NCI-H146 treated with DMSO at 0.1 percent for 48 hours (cell line): Measurements from ENCODE around the gene GPR137.
A peak's percentile ranks its signal among the peaks of the same experiment; 100 is the strongest.

Experiments used
- DNase-seq: peaks from one replicate; lab custom pipeline; 2025; ENCODE audit not compliant: unreplicated experiment; lab: John Stamatoyannopoulos, UW

Gene GPR137

DNA sequence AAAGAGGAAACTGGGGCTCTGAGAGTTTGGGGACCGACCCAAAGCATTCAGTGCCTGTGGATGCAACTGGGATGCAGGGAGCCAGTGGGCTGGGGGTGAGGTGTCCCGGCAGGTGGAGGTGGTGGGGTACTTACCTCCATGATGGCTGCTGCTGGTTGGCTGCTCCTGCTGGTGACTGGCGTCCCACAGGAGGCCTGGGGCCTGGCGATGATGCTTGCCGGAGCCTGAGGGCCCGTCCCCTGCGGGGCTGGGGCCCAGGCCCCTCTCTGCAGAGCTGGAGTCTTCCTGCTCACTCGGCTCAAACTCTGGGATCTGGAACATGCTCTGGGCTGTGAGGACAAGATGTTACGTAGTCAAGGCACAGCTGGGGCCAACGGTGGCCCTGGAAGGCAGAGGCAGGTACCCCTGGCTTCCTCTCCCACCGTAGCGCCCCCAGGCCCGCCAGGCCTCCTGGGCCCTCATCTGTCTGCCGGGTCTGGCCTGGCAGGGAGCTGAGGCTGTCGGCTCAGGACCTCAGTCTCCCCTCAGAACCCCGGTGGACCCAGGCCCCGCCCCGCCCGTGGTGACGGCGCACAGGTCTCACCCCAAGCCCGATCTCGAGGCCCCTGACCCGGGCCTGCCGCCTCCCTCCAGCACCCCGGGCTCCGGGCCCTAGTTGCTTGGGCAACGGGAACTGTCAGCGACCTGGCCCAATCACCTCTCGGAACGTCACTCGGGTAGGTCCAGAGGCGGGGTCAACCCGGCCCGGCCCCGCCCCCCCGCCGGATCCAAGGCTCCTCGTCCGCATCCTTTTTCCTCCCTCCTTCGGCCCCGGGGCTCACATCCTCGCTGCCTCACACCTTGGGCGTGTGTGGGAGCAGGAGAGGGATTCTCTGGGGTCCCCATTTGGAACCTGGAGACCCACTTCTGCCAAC lies 1.3 kb upstream of the GPR137 start, which contains the start of gene BAD:
TSS of gene BAD (minus strand) at position 618 of the 914 bp plus-strand sequence. CDS start at position 321, 297 bp downstream.
- peak; percentile 88 for DNase-seq

GRCh38 chr11:64285885-64286800 lies 495 bp downstream of the GPR137 start:
- DNase-seq = peak; percentile 31

DNA sequence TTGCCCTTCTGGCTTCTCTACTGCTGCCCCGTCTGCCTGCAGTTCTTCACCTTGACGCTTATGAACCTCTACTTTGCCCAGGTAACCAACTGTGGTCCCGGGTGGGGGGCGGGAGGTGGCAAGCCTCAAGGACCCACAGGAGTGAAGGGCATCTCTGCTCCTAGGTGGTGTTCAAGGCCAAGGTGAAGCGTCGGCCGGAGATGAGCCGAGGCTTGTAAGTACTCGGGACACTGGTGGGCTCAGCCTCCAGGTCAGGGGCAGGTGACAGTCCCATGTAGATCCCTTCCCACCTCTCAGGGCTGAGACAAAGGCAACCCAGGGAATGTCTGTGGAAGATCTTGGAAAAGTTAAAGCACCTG lies 1.1 kb downstream of the GPR137 start:
- DNase-seq = no peak

GRCh38 chr11:64287676-64288352 lies 2.2 kb downstream of the GPR137 start:
- no peak for DNase-seq

DNA sequence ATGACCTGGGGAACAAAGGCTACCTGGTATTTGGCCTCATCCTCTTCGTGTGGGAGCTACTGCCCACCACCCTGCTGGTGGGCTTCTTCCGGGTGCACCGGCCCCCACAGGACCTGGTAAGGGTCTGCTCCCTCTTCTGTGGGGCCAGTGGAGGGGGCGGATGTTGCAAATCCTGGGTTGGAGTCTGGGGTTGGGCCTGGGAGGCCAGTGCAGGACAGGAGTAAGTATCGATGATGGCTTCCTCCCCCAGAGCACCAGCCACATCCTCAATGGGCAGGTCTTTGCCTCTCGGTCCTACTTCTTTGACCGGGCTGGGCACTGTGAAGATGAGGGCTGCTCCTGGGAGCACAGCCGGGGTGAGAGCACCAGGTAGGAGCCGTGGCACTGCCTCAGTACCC lies 2.7 kb downstream of the GPR137 start:
- DNase-seq = no peak

DNA sequence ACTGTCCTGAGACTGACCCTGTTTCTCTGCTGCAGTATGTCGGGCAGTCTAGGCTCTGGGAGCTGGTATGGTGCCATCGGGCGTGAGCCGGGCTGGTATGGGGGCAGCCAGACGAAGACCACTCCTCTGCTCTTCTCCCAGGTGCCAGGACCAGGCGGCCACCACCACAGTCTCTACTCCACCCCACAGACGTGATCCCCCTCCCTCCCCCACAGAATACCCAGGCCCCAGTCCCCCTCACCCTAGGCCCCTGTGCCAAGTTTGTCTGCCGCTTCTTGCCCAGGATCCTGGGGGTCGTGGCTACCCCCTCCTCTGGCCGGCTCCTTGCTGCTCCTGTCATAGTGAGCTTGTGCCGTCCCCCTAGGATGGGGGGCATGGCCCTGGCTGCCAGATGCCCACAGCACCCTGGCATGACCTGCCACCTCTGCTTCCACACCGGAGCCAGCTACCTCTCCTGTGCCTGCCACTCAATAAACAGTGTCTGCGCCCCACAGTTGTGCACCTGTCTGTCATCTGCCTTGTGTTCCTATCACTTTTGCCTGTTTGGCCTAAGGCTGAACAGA lies 3.4 kb downstream of the GPR137 start:
- no peak for DNase-seq

DNA sequence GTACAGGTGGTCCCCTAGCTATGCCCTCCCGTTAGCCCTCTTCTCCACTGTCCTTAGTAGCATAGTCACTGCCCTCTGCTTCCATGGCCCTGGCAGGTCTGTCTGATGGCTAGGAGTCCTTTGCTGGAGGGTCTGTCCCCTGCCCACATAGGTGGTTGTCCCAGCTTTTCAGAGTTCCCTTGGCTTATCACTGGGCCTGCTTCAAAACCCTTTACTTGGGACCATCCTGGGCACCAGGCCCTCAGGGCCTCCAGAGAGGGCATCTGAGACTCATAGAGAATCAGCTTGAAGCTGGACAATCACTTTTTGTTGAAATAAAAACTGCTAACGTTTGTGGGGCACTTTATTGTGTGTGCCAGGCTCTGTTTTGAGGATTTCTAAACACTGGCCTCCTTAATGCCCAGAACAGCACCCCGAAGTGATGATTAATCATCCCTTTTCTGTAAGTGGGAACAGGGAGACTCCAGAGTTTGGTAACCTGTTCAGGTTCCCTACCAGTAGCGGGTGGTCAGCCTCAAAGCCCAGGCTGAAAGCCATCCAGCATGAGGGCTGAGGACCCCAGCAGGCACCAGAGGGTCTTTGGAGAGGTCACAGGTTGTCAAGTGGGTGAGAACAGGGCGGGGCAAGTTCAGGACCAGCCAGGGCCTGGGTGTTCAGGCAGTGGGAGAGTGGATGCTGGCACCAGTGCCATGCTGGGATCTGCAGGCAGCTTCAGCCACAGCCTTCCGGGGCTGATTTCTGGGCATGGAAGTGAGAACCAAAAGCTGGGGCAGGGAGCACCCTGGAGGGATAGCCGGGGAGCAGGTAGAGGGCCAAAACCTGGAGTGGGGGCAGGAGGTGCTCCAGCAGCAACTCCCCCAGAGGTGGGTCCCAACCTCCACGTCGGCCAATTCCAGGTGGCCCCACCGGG lies 5.0 kb downstream of the GPR137 start:
- DNase-seq = no peak

DNA sequence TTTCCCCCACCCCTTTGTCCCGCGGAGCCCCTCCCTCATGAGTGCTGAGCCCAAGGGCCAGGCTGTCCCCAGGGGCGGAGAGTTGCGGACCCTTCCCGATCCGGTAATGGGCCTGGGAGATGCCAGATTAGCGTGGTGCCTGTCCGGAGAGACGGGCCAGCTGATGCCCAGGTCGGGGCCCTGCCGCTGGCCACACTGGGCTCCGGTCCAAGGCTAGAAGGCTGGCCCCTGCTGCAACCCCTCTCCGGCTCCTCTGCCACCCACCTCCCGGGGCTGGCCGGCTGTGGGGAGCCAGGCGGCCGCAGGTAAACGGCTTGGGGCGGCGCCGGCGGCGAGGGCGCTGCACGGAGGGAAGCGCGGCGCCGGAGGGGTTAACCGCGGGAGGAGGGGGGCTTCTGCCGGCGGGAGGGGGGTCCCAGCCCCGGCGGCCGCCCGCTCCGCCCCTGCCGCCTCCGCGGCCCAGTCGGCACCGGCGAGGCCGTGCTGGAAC lies 5.7 kb downstream of the GPR137 start, which contains the start of gene KCNK4:
TSS of gene KCNK4 (plus strand) at position 41 of the 490 bp plus-strand sequence. CDS start 1,717 bp downstream, outside the sequence.
- no peak for DNase-seq

GRCh38 chr11:64291752-64292459 lies 6.3 kb downstream of the GPR137 start:
- DNase-seq = no peak

GRCh38 chr11:64292460-64293254 lies 7.0 kb downstream of the GPR137 start:
- DNase-seq = no peak

- no peak for DNase-seq
Measured at GRCh38 chr11:64294774-64295173, 9.1 kb downstream of the GPR137 start.

- DNase-seq = no peak
Measured at GRCh38 chr11:64295760-64296159, 10.1 kb downstream of the GPR137 start.

GRCh38 chr11:64296236-64296635 lies 10.6 kb downstream of the GPR137 start:
- DNase-seq = no peak

DNA sequence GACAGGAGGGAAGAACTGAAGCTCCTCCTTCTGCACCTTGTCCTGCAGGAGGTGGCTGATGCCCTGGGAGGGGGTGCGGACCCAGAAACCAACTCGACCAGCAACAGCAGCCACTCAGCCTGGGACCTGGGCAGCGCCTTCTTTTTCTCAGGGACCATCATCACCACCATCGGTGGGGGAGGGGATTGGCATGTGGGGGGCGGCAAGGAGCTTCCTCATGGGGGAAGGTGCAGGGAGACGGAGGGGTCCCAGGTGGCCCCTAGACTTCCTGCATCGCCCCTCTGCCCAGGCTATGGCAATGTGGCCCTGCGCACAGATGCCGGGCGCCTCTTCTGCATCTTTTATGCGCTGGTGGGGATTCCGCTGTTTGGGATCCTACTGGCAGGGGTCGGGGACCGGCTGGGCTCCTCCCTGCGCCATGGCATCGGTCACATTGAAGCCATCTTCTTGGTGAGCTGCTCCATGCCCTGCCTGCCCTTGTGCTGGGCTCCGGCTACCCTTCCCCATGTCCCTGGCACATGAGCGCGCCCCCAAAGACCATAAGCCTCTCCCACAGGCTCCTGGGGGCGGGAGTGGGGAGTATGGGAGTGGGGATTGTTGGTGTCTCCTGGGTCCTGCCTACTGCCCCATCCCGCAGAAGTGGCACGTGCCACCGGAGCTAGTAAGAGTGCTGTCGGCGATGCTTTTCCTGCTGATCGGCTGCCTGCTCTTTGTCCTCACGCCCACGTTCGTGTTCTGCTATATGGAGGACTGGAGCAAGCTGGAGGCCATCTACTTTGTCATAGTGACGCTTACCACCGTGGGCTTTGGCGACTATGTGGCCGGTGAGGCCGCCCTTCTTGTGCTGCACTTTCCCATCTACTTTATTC lies 11.4 kb downstream of the GPR137 start:
- no peak for DNase-seq

GRCh38 chr11:64297699-64298358 lies 12.2 kb downstream of the GPR137 start:
- DNase-seq = no peak

DNA sequence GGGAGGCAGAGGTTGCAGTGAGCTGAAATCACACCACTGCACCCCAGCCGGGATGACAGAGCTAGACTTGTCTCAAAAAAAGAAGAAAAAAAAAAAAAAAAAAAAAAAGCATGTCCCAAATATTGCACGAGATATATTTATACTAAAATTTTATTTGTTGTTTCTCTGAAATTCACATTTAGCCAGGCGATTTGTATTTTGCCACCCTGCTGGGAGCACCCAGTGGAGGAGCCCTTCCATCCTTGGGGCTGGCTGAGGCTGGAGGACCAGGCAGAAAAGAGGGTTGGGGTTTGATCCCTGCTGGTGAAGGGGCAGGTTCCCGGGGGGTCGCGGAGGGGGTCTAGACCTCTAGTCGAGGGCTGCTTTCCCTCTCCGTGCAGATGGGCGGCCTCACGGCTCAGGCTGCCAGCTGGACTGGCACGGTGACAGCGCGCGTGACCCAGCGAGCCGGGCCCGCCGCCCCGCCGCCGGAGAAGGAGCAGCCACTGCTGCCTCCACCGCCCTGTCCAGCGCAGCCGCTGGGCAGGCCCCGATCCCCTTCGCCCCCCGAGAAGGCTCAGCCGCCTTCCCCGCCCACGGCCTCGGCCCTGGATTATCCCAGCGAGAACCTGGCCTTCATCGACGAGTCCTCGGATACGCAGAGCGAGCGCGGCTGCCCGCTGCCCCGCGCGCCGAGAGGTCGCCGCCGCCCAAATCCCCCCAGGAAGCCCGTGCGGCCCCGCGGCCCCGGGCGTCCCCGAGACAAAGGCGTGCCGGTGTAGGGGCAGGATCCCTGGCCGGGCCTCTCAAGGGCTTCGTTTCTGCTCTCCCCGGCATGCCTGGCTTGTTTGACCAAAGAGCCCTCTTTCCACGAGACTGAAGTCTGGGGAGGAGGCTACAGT lies 13.6 kb downstream of the GPR137 start:
- DNase-seq = no peak
